HG03139 (cell line): ENCODE results near the gene TPP2.

ENCODE experiments used
- ATAC-seq: cut with Tn5 transposase; IDR thresholded peaks from one replicate; pipeline ENCODE4 v1.9.1; 2021; ENCODE audit not compliant: unreplicated experiment

TPP2 gene

GRCh38 chr13:102718746-102719145 is 122.0 kb downstream of the TPP2 start:
- ATAC-seq, result no peak

GRCh38 chr13:102721800-102722231 is 125.0 kb downstream of the TPP2 start:
- ATAC-seq, result no peak

GRCh38 chr13:102724923-102725322 is 128.1 kb downstream of the TPP2 start:
- ATAC-seq, result no peak

- ATAC-seq, result no peak
These were observed 129.6 kb downstream of the TPP2 start for GRCh38 chr13:102726430-102726829.
